GM12865 (cell line): ENCODE data around the gene LYSET.
"Not testable (repeated sequence)": the region's sequence is repeated elsewhere in the genome, so short reads cannot be mapped to it uniquely, and the experiment has no call there.

Source experiments
- DNase-seq: peaks from one replicate; pipeline ENCODE4 v3.0.0; 2010; ENCODE audit warnings: low read depth
- H3K4me3 ChIP-seq: 2 replicates; pipeline ENCODE4 v1.5.1; 2011; ENCODE audit warnings: mild to moderate bottlenecking, low read depth, low read length, control low read depth
- CTCF ChIP-seq: IDR thresholded peaks from 2 replicates; pipeline ENCODE4 v1.5.1; 2011; ENCODE audit warnings: low read length, control low read depth, low read depth, inconsistent platforms; ENCODE audit not compliant: insufficient read depth; ENCODE audit errors: missing control alignments

Gene LYSET

GRCh38 chr14:93160353-93160801 lies 24.7 kb upstream of the LYSET start:
- peak; percentile 56 for DNase-seq

GRCh38 chr14:93161411-93161940 lies 23.6 kb upstream of the LYSET start:
- TF ChIP-seq CTCF: no peak
- H3K4me3 ChIP-seq: no peak overlapping the region
- no peak for DNase-seq

More at GRCh38 chr14:93160353-93160801, 24.7 kb upstream of the LYSET start:
- TF ChIP-seq CTCF: peak; percentile 29
- H3K4me3 ChIP-seq: no peak overlapping the region

DNA sequence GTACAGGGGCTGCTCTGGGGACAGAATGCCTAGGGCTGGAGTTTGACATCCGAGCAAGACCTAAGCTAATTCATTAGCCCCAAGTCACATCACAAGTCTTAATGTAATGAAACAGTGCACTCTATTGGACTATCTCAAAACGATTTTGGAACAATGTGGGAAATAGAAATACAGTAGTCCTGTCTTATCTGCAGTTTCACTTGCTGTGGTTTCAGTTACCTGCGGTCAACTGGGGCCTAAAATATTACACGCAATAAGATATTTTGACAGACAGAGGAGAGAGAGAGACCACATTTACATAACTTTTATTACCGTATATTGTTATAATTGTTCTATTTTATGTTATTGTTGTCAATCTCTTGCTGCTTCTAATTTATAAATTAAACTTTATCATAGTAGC lies 21.6 kb upstream of the LYSET start:
- peak; percentile 85 for DNase-seq
- TF ChIP-seq CTCF: no peak
- no peak overlapping the region for H3K4me3 ChIP-seq

DNA sequence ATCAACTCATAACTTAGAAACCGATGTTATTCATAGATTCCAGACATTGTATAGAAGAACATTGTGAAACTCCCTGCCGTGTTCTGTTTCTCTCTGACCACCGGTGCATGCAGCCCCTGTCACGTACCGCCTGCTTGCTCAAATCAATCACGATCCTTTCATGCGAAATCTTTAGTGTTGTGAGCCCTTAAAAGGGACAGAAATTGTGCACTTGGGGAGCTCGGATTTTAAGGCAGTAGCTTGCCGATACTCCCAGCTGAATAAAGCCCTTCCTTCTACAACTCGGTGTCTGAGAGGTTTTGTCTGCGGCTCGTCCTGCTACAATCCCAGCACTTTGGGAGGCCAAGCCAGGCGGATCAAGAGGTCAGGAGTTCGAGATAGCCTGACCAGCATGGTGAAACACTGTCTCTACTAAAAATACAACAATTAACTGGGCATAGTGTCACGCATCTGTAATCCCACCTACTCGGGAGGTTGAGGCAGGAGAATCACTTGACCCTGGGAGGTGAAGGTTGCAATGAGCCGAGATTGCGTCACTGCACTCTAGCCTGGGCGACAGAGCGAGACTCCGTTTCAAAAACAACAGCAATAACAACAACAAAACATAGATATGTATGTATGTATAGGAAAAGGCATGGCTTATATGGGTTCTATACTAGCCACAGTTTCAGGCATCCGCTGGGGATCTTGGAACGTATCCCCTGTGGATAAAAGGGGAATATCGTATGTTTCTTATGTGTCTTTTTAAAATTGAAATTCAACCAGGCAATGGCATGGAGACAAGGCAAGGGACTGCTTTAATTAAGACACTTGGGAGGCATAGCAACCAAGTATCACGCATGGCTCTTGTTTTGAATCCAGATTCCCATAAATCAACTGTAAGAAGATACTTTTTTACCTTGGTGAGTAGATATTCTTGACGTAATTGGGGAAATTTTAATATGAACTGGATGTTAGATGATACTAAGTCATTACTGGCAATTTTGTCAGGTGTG lies 19.5 kb upstream of the LYSET start:
- DNase-seq: peak; percentile 46
- H3K4me3 ChIP-seq: not testable (repeated sequence)

DNA sequence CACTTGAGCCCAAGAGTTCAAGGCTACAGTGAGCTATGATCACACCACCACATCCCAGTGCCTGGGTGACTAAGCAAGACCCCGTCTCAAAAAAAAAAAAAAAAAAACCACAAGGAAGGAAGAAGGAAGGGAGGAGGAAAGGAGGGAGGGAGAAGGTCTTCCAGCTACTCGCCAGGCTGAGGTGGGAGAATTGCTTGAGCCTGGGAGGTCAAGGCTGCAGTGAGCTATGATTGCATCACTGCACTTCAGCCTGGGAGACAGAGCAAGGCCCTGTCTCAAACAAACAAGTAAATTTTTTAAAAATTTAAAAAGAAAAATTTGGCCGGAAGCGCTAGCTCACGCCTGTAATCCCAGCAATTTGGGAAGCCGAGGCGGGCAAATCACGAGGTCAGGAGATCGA lies 16.5 kb upstream of the LYSET start:
- not testable (repeated sequence) for H3K4me3 ChIP-seq, DNase-seq

- not testable (repeated sequence) for DNase-seq, H3K4me3 ChIP-seq
These were observed 15.5 kb upstream of the LYSET start for GRCh38 chr14:93169619-93170018.

DNA sequence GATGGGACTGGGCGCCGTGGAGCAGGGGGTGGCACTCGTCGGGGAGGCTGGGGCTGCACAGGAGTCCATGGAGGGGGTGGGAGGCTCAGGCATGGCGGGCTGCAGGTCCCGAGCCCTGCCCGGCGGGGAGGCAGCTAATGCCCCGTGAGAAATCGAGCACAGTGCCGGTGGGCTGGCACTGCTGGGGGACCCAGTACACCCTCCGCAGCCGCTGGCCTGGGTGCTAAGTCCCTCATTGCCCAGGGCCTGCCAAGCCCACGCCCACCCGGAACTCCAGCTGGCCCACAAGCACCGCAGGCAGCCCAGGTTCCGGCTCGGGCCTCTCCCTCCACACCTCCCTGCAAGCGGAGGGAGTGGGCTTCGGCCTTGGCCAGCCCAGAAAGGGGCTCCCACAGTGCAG lies 15.0 kb upstream of the LYSET start:
- DNase-seq, H3K4me3 ChIP-seq: not testable (repeated sequence)

GRCh38 chr14:93171376-93171775 lies 13.7 kb upstream of the LYSET start:
- no peak overlapping the region for H3K4me3 ChIP-seq
- no peak for DNase-seq
- TF ChIP-seq CTCF: no peak

DNA sequence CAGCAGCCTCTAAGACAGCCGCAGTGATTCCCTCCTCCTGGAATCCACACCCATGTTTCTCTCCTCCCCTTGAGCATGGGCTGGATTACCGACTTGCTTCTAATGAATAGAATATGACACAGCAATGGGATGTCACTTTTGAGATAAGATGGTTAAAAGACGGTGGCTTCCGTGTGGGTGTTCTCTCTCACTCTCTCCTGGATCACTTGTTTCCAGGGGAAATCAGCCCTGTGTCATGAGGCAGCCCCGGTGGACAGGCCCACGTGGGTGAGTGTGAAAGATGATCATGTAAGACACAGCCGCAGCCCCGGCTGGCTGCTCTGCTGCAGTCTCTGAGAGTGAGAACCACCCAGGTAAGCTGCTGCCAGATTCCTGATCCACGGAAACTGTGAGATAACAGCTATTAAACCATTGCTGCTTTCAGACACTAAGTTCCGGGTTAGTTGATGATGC lies 11.1 kb upstream of the LYSET start:
- H3K4me3 ChIP-seq: no peak overlapping the region
- DNase-seq: no peak
- no peak for TF ChIP-seq CTCF

DNA sequence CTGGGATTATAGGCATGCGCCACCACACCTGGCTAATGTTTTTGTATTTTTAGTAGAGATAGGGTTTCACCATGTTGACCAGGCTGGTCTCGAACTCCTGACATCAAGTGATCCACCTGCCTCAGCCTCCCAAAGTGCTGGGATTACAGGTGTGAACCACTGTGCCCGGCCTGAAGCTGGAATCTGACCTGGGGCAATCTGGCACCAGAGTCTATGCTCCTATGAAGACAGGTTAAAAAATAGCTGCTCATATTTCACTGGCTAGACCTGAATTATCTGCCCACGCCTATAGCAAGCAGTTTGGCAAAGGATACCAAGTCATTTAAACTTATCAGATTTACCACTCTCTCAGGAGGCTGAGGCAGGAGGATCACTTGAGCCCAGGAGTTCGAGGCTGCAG lies 10.4 kb upstream of the LYSET start:
- H3K4me3 ChIP-seq, DNase-seq: not testable (repeated sequence)
